ENCODE results near the gene PAXIP1. TPM values are rescaled to one million over a fixed set of nuclear protein-coding genes. Genes with fewer than 3 reads are reported as not detected.

The PAXIP1 gene
- total RNA-seq, 1 donor from 2014 or later: 5.8 TPM

- Histone ChIP-seq H3K9me3 (replicated peaks) (peaks cover 9% of the 10 kb centered on the region), H3K27me3 (ENCODE audit: low read depth) (peaks cover 65% of the 10 kb centered on the region), H3K4me1 (peaks cover 9% of the 10 kb centered on the region), H3K36me3 (no peaks in the 10 kb centered on the region), H3K27ac (replicated peaks) (no peak overlapping the region), H3K4me3 (no peak overlapping the region)
- intact Hi-C loops (cut with micrococcal nuclease): no loop called here
- TF ChIP-seq CTCF (IDR thresholded peaks at IDR 0.05; ENCODE audit: borderline replicate concordance): no peak
- no peak for DNase-seq
Measured at GRCh38 chr7:154911411-154911810, 91.5 kb downstream of the PAXIP1 start.

GRCh38 chr7:154910977-154911376 is 91.9 kb downstream of the PAXIP1 start:
- H3K27ac ChIP-seq (replicated peaks): no peak overlapping the region
- intact Hi-C loops (cut with micrococcal nuclease): no loop called here
- DNase-seq: no peak
- H3K36me3 ChIP-seq: no peaks in the 10 kb centered on the region
- TF ChIP-seq CTCF (IDR thresholded peaks at IDR 0.05; ENCODE audit: borderline replicate concordance): no peak
- H3K27me3 ChIP-seq (ENCODE audit: low read depth): peaks cover 61% of the 10 kb centered on the region
- H3K9me3 ChIP-seq (replicated peaks): peaks cover 9% of the 10 kb centered on the region
- no peak overlapping the region for H3K4me3 ChIP-seq
- H3K4me1 ChIP-seq: peaks cover 9% of the 10 kb centered on the region

- H3K27ac ChIP-seq (replicated peaks): no peak overlapping the region
- H3K4me3 ChIP-seq: no peak overlapping the region
- peaks cover 9% of the 10 kb centered on the region for H3K4me1 ChIP-seq
- intact Hi-C loops (cut with micrococcal nuclease): no loop called here
- no peaks in the 10 kb centered on the region for H3K36me3 ChIP-seq
- no peak for DNase-seq
- H3K27me3 ChIP-seq (ENCODE audit: low read depth): peaks cover 52% of the 10 kb centered on the region
- H3K9me3 ChIP-seq (replicated peaks): peaks cover 9% of the 10 kb centered on the region
- no peak for TF ChIP-seq CTCF (IDR thresholded peaks at IDR 0.05; ENCODE audit: borderline replicate concordance)
Measured at GRCh38 chr7:154910125-154910524, 92.8 kb downstream of the PAXIP1 start.

GRCh38 chr7:154909241-154910105 is 93.5 kb downstream of the PAXIP1 start:
- H3K4me3 ChIP-seq: no peak overlapping the region
- H3K36me3 ChIP-seq: no peaks in the 10 kb centered on the region
- H3K27ac ChIP-seq (replicated peaks): no peak overlapping the region
- peaks cover 46% of the 10 kb centered on the region for H3K27me3 ChIP-seq (ENCODE audit: low read depth)
- DNase-seq: no peak
- TF ChIP-seq CTCF (IDR thresholded peaks at IDR 0.05; ENCODE audit: borderline replicate concordance): no peak
- H3K9me3 ChIP-seq (replicated peaks): peaks cover 9% of the 10 kb centered on the region
- intact Hi-C loops (cut with micrococcal nuclease): no loop called here
- H3K4me1 ChIP-seq: peaks cover 7% of the 10 kb centered on the region

GRCh38 chr7:154907651-154908620 is 95.0 kb downstream of the PAXIP1 start:
- H3K27me3 ChIP-seq (ENCODE audit: low read depth): peaks cover 38% of the 10 kb centered on the region
- no peaks in the 10 kb centered on the region for H3K4me1 ChIP-seq
- intact Hi-C loops (cut with micrococcal nuclease): no loop called here
- no peak for DNase-seq
- no peak overlapping the region for H3K27ac ChIP-seq (replicated peaks)
- no peak for TF ChIP-seq CTCF (IDR thresholded peaks at IDR 0.05; ENCODE audit: borderline replicate concordance)
- no peaks in the 10 kb centered on the region for H3K36me3 ChIP-seq
- H3K4me3 ChIP-seq: no peak overlapping the region
- peaks cover 9% of the 10 kb centered on the region for H3K9me3 ChIP-seq (replicated peaks)
